Measurements from ENCODE around the gene WASF1. TPM values are rescaled to one million over a fixed set of nuclear protein-coding genes. Genes with fewer than 3 reads are reported as not detected.

WASF1 gene
- total and polyA plus RNA-seq, 7 experiments from 2014 or later = 0.19 to 4.7 (median 0.51) TPM

DNA sequence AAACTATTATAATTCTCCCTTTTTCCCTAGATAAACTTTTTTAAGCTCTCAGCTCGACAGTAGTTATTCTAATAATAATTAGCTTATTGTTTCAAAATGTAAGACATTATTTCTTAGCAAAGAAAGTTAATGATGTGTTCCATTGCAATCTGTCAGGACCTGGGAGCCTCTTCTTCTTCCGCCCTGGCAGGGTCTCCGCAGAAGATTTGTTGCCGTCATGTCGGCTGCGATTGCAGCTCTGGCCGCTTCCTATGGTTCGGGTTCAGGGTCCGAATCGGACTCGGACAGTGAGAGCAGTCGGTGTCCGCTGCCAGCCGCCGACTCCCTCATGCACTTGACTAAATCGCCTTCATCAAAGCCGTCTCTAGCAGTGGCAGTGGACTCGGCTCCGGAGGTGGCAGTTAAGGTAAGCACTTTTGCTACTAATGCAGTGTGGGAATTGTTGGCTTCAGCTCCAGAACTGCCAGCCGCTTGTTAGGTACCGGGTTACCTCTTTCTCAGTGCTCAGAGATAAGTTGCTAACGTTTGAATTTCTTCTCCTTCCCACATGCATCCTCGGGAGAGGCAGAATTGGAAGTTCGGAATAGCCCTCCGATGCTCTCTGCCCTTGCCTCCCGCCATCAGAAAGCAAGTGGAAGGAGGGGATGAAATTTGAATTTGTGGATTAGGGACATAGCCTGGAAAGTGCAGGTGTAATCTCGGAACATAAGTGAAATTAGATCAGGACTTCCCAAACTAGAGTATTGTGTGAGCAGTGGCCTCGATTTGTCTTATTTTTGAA is 948 bp upstream of the WASF1 start, which contains the start of gene CDC40:
Gene CDC40 (plus strand): TSS at position 200 of the 781 bp plus-strand sequence. CDS start 18 bp downstream, at position 218.
- no peaks in the 10 kb centered on the region for H3K9me3 ChIP-seq (ENCODE audit: control insufficient read depth in 2 of 3, low read length in 3 of 3)
- H3K36me3 ChIP-seq (ENCODE audit: control insufficient read depth in 2 of 3, insufficient read depth in 3 of 3, low read length in 3 of 3) = peaks cover 0 to 5% (median 0%) of the 10 kb centered on the region in 3 experiments
- ATAC-seq (peak; percentile 62), DNase-seq (peak in 4 of 9 donors; percentile 11 to 62 (median 52))
- Mint-ChIP-seq H3K27me3 (peaks cover 1 to 13% (median 2%) of the 10 kb centered on the region in 5 donors), H3K27ac (peak within 1 kb of the TSS in 1 of 9 donors; percentile 87), H3K9me3 (no peaks in the 10 kb centered on the region), H3K4me1 (peaks cover 5 to 12% (median 6%) of the 10 kb centered on the region in 7 donors), H3K4me3 (no peak within 1 kb of the TSS), H3K36me3 (peaks cover 0 to 2% (median 0%) of the 10 kb centered on the region in 5 donors)
- H3K4me1 ChIP-seq (ENCODE audit: control insufficient read depth in 2 of 2, insufficient read depth in 2 of 2, low read length in 2 of 2) = peaks cover 17 to 23% of the 10 kb centered on the region in 2 donors
- H3K27me3 ChIP-seq (ENCODE audit: control insufficient read depth in 2 of 2, insufficient read depth in 2 of 2, low read length in 2 of 2) = peaks cover 0 to 2% of the 10 kb centered on the region in 2 donors
- POLR2A ChIA-PET = interaction anchor here (0.7 to 1.9 kb wide), 14 partner anchors 8 to 1303 kb away, joined by 3 to 7 read pairs (median 4); partner anchors contain the start of genes AK9, AMD1, FIG4 and GTF3C6
- CTCF ChIA-PET = interaction anchor here (1.1 to 1.6 kb wide), 5 partner anchors 141 to 798 kb away, joined by 3 to 5 read pairs (median 3); partner anchors contain the start of genes AK9 and CDK19
- intact Hi-C loops (cut with micrococcal nuclease) = loop anchor here (1.0 to 10.0 kb wide), 19 partner anchors 20 to 1904 kb away; partner anchors contain the start of genes AK9 (in 2 of the 2), CDK19 (in 2 of the 2), FIG4 (in 2 of the 2) and GTF3C6 (in 2 of the 2)
- H3K27ac ChIP-seq (ENCODE audit: low read depth, low read length) = peak within 1 kb of the TSS; percentile 90
- H3K4me3 ChIP-seq (ENCODE audit: low read length) = peak within 1 kb of the TSS; percentile 83

DNA sequence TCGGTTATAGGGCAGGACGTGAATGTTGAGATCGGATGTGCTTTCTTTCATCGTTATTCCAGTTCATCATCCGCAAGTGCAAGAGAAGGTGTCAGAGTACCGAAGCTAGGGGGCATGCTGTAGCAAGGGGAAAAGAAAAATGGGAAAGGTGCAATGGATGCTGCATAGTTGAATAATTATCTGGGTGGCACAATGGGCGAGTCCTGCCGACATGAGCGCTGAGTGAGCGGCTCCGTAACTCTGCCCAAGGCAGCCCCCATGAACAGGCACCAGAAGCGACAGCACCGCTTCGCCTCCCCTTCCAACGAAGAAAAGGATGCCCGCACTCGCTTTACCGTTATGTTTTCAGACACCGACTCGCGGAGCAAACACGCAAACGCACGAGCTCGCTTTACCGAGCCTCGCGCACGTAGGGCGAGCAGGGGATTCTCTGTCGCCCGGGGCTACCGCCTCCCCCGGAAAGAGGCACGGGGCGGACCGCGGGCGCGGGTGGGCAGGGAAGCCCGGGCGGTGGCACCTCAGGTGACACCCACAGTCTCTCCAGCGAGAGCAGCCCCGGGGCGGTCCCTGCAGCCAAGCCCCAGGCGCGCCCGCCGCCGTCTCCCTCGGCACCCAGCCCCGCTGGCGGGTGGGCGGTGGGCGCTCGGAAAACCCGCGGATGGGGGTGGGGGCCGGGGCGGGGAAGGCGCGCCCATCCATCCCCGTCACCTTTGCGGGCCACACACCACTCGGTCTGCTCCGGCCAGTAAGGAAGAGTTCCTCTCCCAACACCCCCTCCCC is 654 bp downstream of the WASF1 start:
- peak overlapping the region in 6 of 10 donors; percentile 84 to 90 (median 88) for H3K4me3 Mint-ChIP-seq
- POLR2A ChIA-PET = interaction anchor here (0.9 to 1.7 kb wide), 6 partner anchors 10 to 803 kb away, joined by 3 to 7 read pairs (median 4); partner anchors contain the start of genes AMD1, CD164, CDK19 and RPF2
- peak overlapping the region in 8 of 9 donors; percentile 2 to 83 (median 64) for H3K27ac Mint-ChIP-seq
- peak overlapping the region; percentile 90 for H3K27ac ChIP-seq (ENCODE audit: low read depth, low read length)
- H3K9me3 ChIP-seq (ENCODE audit: control insufficient read depth in 2 of 3, low read length in 3 of 3) = no peaks in the 10 kb centered on the region
- ATAC-seq (peak; percentile 30), DNase-seq (peak; percentile 44 to 77 (median 60))
- peaks cover 4 to 6% (median 5%) of the 10 kb centered on the region in 7 donors for H3K4me1 Mint-ChIP-seq
- CTCF ChIA-PET = interaction anchor here (0.6 to 1.8 kb wide), 5 partner anchors 9 to 538 kb away, joined by 3 to 11 read pairs (median 3); no protein-coding TSS in a partner anchor
- peaks cover 13 to 28% (median 16%) of the 10 kb centered on the region in 5 donors for H3K27me3 Mint-ChIP-seq
- peaks cover 0 to 5% (median 0%) of the 10 kb centered on the region in 3 experiments for H3K36me3 ChIP-seq (ENCODE audit: control insufficient read depth in 2 of 3, insufficient read depth in 3 of 3, low read length in 3 of 3)
- H3K4me1 ChIP-seq (ENCODE audit: control insufficient read depth in 2 of 2, insufficient read depth in 2 of 2, low read length in 2 of 2) = peaks cover 17 to 23% of the 10 kb centered on the region in 2 donors
- peaks cover 0 to 7% of the 10 kb centered on the region in 2 donors for H3K27me3 ChIP-seq (ENCODE audit: control insufficient read depth in 2 of 2, insufficient read depth in 2 of 2, low read length in 2 of 2)
- intact Hi-C loops (cut with micrococcal nuclease) = loop anchor here (1.0 to 10.0 kb wide), 10 partner anchors 38 to 1914 kb away; partner anchors contain the start of genes AFG1L (in 1 of the 2), AMD1 (in 1 of the 2), FAM229B (in 1 of the 2) and SNX3 (in 1 of the 2)
- peak overlapping the region; percentile 83 for H3K4me3 ChIP-seq (ENCODE audit: low read length)
- no peaks in the 10 kb centered on the region for H3K9me3 Mint-ChIP-seq
- H3K36me3 Mint-ChIP-seq = peaks cover 0 to 2% (median 0%) of the 10 kb centered on the region in 5 donors

DNA sequence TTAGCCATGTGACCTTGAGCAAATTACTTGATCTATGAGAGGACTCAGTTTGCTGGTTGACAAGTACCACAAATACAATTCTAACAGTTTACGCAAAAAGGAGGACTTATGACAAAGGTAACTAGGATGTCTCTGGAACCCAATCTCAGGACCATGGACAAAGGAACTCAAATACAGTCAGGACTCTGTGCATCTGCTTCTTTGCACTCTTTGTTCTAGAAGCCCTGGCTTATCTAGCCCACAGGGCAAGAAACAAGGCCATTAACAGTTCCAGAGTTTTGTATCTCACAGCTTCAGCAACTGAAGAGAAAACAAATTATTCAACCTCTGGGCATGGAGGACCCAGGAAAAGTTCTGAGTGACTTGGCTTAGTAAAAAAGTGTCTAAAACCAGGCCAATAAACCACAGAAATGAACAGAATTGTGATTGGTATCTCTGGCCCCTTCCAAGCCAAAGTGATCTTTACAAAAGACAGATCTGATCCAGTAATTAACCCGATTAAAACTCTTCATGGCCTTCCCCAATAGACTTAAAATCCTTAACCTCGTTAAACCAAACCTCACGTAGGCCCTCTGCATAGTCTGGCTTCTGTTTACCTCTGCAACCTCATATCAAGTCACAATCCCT is 5.9 kb downstream of the WASF1 start:
- Mint-ChIP-seq H3K27ac (no peak overlapping the region), H3K9me3 (no peaks in the 10 kb centered on the region), H3K4me3 (no peak overlapping the region), H3K36me3 (peaks cover 0 to 2% (median 0%) of the 10 kb centered on the region in 5 donors), H3K4me1 (peaks cover 4 to 6% (median 5%) of the 10 kb centered on the region in 7 donors), H3K27me3 (peaks cover 16 to 41% (median 33%) of the 10 kb centered on the region in 5 donors)
- H3K36me3 ChIP-seq (ENCODE audit: control insufficient read depth in 2 of 3, insufficient read depth in 3 of 3, low read length in 3 of 3) = no peaks in the 10 kb centered on the region
- no peak overlapping the region for H3K4me3 ChIP-seq (ENCODE audit: low read length)
- peaks cover 0 to 7% of the 10 kb centered on the region in 2 donors for H3K27me3 ChIP-seq (ENCODE audit: control insufficient read depth in 2 of 2, insufficient read depth in 2 of 2, low read length in 2 of 2)
- ATAC-seq = no peak
- intact Hi-C loops (cut with micrococcal nuclease) = loop anchor here (10.0 kb wide), 3 partner anchors 1879 to 1911 kb away; partner anchors contain the start of genes AFG1L (in 1 of the 2), FAM229B (in 1 of the 2), SNX3 (in 1 of the 2) and TUBE1 (in 1 of the 2)
- no peaks in the 10 kb centered on the region for H3K4me1 ChIP-seq (ENCODE audit: control insufficient read depth in 2 of 2, insufficient read depth in 2 of 2, low read length in 2 of 2)
- H3K9me3 ChIP-seq (ENCODE audit: control insufficient read depth in 2 of 3, low read length in 3 of 3) = no peaks in the 10 kb centered on the region
- ChIA-PET POLR2A (no interaction called here), CTCF (interaction anchor here (0.6 kb wide), 1 partner anchor 1072 kb away, joined by 3 read pairs; no protein-coding TSS in a partner anchor)
- H3K27ac ChIP-seq (ENCODE audit: low read depth, low read length) = no peak overlapping the region
- DNase-seq = no peak

DNA sequence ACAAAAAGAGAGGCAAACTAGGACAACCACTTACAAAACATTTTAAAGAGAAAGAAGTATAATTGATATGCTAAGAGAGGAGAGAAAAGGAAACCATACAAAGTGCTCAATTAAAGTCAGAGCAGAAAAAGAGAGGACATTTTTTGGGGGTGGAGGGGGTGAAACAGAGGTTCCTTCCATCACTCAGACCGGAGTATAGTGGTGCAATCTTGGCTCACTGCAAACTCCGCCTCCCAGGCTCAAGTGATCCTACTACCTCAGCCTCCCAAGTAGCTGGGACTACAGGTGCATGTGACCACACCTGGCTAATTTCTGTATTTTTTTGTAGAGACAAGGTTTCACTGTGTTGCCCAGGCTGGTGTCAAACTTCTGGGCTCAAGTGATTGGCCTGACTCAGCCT is 9.4 kb downstream of the WASF1 start:
- ChIA-PET CTCF (no interaction called here), POLR2A (no interaction called here)
- ATAC-seq = no peak
- Mint-ChIP-seq H3K36me3 (no peaks in the 10 kb centered on the region), H3K9me3 (peaks cover 0 to 1% (median 0%) of the 10 kb centered on the region in 11 donors), H3K4me1 (peaks cover 0 to 1% (median 0%) of the 10 kb centered on the region in 7 donors), H3K27ac (no peak overlapping the region), H3K27me3 (peaks cover 11 to 40% (median 27%) of the 10 kb centered on the region in 5 donors), H3K4me3 (no peak overlapping the region)
- Histone ChIP-seq H3K27ac (ENCODE audit: low read depth, low read length) (no peak overlapping the region), H3K4me1 (ENCODE audit: control insufficient read depth in 2 of 2, insufficient read depth in 2 of 2, low read length in 2 of 2) (no peaks in the 10 kb centered on the region), H3K27me3 (ENCODE audit: control insufficient read depth in 2 of 2, insufficient read depth in 2 of 2, low read length in 2 of 2) (peaks cover 0 to 1% of the 10 kb centered on the region in 2 donors), H3K36me3 (ENCODE audit: control insufficient read depth in 2 of 3, insufficient read depth in 3 of 3, low read length in 3 of 3) (no peaks in the 10 kb centered on the region), H3K9me3 (ENCODE audit: control insufficient read depth in 2 of 3, low read length in 3 of 3) (no peaks in the 10 kb centered on the region), H3K4me3 (ENCODE audit: low read length) (no peak overlapping the region)
- DNase-seq = no peak
- intact Hi-C loops (cut with micrococcal nuclease) = loop anchor here (10.0 kb wide), 3 partner anchors 1875 to 1915 kb away; partner anchors contain the start of genes AFG1L (in 1 of the 2), FAM229B (in 1 of the 2), SNX3 (in 1 of the 2) and TUBE1 (in 1 of the 2)

DNA sequence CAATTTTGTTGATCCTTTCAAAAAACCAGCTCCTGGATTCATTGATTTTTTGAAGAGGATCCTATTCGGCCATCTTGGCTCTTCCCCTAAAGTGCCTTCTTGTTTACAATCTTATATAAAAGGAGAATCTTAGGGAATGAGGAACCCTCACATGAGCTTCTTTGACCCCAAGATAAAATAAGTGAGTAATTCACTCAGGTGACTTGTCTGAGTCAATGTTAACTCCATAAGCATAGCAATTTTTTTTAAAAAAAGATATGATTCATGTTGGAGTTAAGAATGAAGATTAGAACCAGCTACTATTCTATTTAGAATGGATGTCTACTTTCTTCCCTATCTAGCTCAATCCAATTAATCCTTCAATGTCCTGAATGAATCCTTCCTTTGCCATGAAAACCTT is 21.0 kb downstream of the WASF1 start:
- intact Hi-C loops (cut with micrococcal nuclease) = no loop called here
- no peak for DNase-seq
- POLR2A ChIA-PET = no interaction called here

More for the DNA sequence above, 21.0 kb downstream of the WASF1 start:
- Mint-ChIP-seq H3K4me1 (no peaks in the 10 kb centered on the region), H3K36me3 (peaks cover 0 to 5% (median 0%) of the 10 kb centered on the region in 5 donors), H3K4me3 (no peak overlapping the region), H3K27me3 (peaks cover 7 to 49% (median 33%) of the 10 kb centered on the region in 5 donors), H3K9me3 (peaks cover 0 to 10% (median 1%) of the 10 kb centered on the region in 11 donors), H3K27ac (no peak overlapping the region)
- H3K36me3 ChIP-seq (ENCODE audit: control insufficient read depth in 2 of 3, insufficient read depth in 3 of 3, low read length in 3 of 3) = no peaks in the 10 kb centered on the region
- H3K4me3 ChIP-seq (ENCODE audit: low read length) = no peak overlapping the region
- CTCF ChIA-PET = interaction anchor here (0.6 kb wide), 1 partner anchor 60 kb away, joined by 6 read pairs; no protein-coding TSS in a partner anchor
- no peak for ATAC-seq
- no peaks in the 10 kb centered on the region for H3K9me3 ChIP-seq (ENCODE audit: control insufficient read depth in 2 of 3, low read length in 3 of 3)
- no peaks in the 10 kb centered on the region for H3K4me1 ChIP-seq (ENCODE audit: control insufficient read depth in 2 of 2, insufficient read depth in 2 of 2, low read length in 2 of 2)
- H3K27ac ChIP-seq (ENCODE audit: low read depth, low read length) = no peak overlapping the region
- H3K27me3 ChIP-seq (ENCODE audit: control insufficient read depth in 2 of 2, insufficient read depth in 2 of 2, low read length in 2 of 2) = no peaks in the 10 kb centered on the region

All from naive thymus-derived CD4-positive, alpha-beta T cell (primary cell).